HG03175 (cell line): ENCODE measurements around the gene EBPL.
A peak's percentile ranks its signal among the peaks of the same experiment; 100 is the strongest.
"Not testable (repeated sequence)": the region's sequence is repeated elsewhere in the genome, so short reads cannot be mapped to it uniquely, and the experiment has no call there.

Source experiments
- ATAC-seq: cut with Tn5 transposase; IDR thresholded peaks from one replicate; pipeline ENCODE4 v1.9.1; 2021; ENCODE audit warnings: mild to moderate bottlenecking, moderate library complexity; ENCODE audit not compliant: unreplicated experiment

EBPL gene

DNA sequence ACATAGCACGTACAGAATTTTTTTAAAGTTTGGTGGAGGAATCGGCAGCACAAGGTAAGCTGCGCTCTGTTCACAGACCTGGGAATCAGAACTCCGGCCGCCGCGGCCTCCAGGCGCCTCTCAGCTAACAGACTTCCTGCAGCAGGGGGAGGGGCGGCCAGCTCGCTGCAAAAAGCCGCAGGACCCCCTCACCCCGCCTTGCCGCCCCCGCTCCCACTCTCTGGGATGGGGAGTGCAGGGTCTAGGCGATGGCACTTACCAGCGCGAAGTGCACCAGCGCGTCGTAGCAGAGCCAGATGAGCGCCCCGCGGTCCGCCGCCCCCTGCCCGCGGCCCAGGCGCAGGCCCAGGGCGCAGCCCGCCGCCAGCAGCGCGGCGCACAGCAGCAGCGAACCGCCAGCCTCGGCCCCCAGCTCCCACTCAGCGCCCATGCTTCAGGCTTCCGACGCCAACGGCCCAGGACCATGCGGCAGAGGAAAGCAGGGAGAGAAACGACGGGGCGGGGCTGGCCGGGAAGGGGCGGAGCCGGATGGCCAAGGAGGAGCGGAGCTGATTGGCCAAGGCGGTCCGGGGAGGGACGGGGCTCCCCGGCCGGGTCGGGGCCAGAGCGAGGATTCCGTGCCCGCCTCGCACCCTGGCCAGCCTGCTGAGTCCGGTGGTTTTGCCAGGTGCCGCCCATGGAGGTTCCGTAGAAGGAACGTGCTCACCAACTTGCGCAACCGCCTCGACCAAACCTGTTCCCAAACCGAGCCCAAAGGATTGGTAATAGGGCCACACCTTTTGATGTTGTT, at the start of gene EBPL:
Gene EBPL (minus strand): TSS at position 492 of the 790 bp plus-strand sequence. CDS start 62 bp downstream, at position 430.
- peak; percentile 95 for ATAC-seq

DNA sequence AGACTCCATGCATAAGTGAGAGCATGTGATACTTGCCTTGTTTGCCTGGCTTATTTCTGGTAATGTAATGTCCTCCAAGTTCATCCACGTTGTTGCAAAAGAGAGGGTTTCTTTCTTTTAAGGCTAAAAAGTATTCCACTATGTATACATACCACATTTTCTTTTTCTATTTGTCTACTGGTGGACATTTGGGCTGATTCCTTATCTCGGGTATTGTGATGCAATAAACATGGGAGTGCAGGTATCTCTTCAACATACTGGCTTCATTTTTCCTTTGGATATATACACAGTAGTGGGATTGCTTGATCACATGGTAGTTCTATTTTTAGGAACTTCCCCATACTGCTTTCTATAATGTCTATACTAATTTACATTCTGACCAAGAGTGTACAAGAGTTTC, 49.6 kb upstream of the EBPL start:
- ATAC-seq: no peak

DNA sequence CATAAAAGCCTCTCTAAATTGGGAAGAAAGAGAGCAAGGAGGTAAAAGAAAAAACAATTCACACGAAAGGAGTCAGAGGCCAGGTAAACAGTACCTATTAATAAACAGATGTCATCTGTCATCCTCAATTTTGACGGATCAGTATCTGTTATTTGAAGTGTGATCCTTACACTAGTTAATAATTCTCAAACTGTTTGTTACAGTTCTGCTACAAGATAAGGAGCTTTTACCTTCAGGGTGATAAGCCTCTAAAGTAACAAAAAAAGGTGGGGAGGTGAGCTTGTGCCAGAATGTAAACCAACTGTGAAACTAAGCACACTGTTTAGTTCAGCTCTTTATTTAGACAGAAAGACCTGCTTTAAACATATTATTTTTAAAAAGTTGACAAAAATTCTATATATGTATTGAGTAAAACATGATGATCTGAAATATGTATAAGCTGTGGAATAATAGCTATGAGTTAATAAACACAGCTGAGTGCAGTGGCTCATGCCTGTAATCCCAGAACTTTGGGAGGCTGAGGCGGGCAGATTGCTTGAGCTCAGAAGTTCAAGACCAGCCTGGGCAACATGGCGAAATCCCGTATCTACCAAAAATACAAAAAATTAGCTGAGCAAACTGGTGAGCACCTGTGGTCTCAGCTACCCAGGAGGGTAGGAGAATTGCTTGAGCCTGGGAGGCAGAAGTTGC, 48.4 kb upstream of the EBPL start:
- no peak for ATAC-seq

DNA sequence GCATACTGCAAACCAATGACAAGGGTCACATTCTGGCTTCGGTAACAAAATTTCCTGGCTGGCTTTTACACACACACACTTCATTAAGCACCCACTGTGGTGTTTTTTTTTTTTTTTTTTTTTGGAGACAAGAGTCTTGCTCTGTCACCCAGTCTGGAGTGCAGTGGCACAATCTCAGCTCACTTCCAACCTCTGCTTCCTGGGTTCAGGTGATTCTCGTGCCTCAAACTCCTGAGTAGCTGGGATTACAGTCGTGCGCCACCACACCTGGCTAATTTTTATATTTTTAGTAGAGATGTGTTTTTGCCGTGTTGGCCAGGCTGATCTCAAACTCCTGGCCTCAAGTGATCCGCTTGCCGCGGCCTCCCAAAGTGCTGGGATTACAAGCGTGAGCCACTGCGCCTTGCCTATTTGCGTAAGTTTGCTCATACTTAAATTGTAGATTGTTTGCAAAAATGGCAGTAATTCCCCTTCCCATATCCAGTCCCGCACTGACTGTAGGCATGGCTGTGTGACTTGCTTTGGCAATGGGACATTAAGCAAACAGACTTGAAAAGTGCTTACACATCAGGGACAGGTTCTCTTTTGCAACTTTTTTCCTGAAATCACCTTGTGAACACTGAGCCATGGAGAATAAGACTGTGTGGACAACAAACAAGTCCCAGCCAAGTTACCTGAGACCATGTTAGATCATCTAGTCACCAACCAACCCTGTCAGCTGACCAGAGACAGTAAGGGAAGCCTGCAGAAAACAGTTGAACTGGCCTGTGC, 42.1 kb upstream of the EBPL start:
- no peak for ATAC-seq

DNA sequence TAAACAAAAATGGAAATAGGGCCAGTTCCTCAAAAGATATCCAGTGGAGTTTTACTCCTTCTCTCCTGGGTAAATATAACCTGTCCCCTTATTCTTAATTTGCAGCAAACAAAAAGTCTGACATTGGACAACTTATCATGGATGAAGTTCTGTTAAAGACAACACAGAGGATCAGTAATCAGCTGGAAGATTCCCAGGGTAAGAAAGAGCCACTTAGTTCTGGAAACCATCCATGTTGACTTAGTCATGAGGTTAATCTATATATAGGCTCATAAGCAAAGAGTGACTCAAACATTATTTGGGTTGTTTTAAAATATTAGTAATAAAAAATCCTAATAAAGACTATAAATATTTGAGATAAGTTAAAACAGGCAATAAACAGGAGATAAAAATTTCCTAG, 40.5 kb upstream of the EBPL start:
- no peak for ATAC-seq

DNA sequence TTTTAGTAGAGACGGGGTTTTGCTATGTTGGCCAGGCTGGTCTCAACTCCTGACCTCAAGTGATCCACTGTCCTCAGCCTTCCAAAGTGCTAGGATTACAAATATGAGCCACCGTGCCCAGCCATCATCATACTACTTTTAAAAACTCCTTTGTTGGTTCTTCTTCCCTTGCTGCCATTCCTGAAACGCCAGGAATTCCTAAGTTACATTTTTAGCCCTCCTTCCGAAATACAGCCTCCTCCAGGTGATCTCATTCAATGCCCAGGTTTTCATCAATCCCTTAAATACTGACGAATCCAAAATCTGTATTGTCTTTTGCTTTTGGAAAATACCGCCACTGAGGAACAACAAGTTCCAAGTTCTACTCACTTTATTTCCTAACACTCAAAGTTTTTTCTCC, 25.3 kb upstream of the EBPL start:
- no peak for ATAC-seq

DNA sequence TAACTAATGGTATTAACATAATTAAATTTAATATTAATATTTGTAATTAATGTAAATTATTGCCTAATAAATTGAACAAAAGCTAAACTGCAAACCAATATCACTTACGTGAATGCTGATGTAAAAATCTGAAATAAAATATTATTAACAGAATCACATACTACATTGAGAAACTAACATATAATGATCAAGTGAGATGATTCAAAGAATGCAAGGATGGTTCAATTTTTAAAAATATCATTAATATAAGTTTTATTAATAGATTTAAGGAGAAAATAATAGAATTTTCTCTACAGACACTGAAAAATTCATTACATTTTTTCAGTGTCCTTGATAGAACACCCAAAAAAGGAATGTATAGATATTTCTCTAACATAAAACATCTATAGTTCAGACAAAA, 23.5 kb upstream of the EBPL start:
- no peak for ATAC-seq

DNA sequence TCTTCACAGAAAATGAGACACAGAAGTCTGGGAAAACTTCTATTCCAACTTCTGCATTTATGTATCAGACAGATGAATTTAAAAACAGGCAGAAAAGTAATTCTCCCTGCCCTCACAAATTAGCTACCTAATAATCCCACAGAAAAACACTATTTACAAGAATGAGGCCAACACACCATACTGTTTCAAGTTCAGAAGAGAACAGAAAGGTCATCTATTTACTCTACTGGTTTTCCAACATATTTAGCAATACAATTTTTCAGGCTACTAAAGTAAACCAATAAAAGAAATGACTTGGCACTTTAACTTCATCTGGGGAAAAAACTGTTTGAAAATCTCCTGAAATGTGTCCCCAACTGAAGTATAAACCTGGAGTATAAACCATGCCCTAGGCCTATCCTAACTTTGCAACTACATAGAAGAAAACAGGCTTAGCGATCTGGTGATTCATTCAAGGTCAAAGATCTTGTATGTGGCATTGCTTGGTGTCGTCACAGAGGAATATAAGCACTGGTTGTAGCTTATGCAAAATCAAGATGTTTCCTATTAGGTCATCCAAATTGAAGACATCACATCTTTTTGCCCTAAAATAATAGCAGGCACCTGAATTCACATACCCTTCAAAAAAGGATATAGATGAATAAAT, 20.1 kb upstream of the EBPL start:
- no peak for ATAC-seq

DNA sequence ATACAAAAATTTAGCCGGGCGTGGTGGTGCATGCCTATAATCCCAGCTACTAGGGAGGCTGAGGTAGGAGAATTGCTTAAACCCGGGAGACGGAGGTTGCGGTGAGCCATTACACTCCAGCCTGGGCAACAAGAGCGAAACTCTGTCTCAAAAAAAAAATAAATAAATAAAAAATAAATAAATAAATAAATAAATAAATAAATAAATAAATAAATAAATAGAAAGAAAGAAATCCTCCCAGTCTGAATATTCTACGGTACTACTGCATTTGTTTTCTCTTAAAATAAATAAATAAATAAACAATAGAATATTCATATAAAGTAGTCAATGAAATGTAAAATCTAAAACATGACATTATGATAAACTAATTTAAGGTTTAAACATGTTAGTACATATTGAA, 13.0 kb upstream of the EBPL start:
- not testable (repeated sequence) for ATAC-seq

DNA sequence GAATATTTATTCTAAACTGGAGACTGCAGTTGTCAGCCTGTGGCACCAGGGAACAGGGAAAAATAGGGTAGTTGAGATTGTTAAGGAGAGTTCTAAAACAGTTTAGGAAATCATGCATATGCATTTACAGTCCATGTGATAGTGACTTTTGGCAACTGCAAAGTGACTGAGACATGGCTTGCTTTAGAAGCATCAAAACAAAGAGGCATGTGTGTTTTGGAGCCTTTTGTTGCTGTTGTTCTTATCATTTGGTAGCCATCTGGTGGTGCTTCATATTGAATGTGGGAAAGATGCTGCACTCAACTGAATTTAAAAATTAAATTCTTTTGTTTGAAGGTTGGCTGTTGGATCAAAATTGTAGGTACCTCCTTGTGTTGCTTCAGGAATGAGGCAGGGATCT, 10.2 kb upstream of the EBPL start:
- ATAC-seq: no peak

DNA sequence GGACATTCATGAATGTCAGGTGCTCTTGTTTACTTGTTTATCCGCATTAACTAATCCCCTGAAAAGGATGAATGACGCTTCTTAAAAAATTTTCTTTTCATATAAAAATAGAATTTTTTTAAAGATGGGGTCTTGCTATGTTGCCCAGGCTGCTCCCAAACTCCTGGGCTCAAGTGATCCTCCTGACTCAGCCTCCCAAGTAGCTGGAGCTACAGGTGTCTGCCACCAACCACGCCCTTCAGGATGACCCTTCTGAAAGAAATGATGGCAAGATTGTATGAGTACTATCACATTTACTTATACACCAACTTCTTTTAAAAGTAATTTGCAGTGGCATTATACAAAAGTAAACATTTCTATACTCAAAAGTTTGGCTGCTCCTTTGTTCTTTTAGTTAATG, 6.2 kb upstream of the EBPL start:
- no peak for ATAC-seq

DNA sequence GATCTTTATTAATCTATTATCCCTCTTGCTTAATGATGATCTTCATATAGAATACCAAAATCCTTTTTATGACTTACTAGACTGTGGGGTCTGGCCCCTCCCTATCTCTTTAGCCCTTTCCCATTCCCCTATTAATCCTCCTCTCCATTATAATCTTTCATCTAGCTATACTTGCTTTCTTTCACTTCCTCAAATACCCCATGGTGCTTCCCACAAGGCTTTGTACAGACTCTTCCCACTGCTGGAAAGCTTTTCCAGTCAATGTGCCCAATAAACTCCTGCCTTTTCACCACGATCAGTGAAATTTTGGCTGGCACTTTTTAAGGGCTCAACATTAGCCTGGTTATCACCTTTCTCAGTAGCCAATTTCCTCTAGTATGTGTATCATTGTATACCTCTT, 3.2 kb upstream of the EBPL start:
- no peak for ATAC-seq

DNA sequence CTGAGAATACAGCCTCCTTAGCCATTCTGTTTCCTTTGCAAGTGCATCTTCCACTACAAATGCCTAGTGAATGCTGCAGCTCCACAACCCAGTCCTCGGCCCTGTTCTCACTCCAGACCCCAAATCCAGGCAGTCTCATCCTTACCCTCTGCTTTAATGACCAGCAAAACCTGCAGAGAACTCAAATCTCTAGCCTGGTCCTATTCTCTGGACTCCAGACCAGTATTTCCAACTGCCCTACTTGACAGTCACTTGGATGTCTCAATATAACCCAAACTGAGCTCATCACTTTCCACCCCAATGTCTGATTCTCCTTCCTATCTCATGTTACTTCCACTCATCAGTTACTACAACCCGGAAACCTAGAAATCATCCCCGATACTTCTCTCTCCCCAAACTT, 2.6 kb upstream of the EBPL start:
- ATAC-seq: no peak

DNA sequence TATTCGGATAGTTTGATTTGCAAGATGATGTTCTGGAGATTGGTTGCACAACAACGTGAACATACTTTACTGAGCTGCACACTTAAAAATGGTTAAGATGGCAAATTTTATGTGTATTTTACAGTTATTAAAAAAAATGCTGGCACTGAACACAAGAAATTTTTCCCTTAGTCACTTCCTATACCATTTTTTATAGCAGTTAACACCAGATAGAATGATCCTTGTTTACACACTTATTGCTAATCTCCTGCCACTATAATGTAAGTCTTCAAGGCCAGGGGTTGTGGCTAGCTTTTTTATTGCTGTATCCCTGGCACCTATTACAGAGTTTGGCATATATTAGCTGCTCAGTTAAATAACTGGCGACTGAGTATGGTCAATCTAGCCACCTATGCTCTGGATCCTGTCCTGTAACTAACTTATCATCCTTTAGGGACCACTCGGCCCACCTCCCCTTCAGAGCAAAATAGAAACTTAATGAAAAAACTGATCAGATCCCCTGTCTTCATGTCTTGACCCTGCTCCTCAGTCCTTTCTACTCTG, 2.0 kb upstream of the EBPL start:
- no peak for ATAC-seq

DNA sequence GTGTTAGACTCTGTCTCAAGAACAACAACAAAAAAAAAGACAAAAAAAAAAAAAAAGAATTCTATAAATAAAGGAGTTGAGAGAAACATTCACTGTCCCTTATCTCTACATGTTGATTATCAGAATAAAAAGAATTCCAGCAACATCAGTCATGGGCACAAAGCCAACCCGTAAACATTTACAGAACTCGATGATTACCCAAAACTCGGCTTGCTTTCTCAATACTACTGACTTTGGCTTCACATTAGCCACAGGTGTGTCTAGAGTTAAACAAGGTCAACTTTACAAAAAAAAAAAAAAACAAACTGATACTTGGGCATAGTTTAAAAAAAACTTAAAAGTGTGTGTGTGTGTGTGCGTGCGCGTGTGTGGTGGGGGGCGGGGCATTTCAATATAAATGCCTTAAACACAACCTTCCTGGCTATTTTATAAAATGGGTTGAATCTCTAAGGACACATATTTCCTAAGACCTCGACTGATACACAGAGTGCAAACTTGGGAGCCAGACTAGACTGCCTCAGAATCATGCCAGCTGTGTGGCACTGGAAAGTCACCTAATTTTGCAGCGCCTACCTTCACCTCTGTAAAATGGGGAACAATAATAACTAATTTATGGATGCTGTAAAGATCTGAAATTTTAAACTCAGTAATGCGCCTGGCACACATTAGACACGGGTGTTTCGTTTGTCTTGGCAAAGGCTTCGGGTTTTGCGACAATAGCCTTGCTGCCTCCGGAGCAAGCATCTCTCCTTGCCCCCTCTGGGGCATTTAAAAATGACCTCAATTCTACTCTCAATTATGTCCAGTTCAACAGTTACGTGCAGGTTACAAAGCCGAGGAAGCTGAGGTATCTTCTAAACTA, 922 bp downstream of the EBPL start:
- ATAC-seq: peak; percentile 34

DNA sequence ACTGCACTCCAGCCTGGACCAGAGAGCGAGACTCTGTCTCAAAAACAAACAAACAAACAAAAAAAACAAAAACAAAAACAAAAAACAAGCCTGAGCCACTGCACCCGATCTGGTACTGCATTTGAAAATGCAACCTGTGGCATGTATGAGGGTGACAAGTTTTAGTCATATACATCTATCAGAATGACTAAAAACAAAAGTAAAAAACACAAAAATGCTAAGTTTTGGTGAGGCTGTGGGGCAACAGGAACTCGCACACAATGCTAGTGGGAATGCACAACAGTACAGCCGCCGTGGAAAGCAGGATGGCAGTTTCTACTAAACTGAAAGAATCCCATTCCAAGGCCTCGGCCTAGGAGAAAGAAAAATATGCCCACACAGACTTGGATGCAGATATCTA, 7.8 kb downstream of the EBPL start:
- no peak for ATAC-seq

DNA sequence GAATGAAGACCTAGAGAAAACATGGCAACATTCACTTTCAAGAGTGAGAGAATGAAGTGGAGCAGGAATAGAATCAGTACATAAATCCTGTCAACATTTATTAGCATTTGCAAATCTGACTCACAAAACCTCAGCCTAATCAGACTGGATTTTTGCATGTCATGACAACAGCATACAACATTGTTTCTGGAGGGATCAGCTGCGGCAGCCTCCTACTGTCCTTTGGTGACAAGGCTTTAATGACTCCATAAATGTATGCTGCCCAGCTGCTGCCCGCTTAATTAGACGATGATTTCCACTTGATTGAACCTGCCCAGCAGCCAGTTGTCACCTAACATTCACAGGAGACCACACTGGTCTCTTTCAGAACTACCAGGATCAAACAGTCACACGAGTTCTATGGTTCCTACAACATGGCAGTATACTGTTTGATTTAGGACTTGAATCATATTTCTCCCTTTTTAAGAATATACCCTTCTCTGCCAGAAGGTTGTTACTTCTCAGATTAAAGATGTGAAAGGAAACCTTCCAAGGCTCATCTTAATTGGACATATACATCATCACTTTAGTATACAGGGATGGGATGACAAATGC, 9.3 kb downstream of the EBPL start:
- no peak for ATAC-seq

DNA sequence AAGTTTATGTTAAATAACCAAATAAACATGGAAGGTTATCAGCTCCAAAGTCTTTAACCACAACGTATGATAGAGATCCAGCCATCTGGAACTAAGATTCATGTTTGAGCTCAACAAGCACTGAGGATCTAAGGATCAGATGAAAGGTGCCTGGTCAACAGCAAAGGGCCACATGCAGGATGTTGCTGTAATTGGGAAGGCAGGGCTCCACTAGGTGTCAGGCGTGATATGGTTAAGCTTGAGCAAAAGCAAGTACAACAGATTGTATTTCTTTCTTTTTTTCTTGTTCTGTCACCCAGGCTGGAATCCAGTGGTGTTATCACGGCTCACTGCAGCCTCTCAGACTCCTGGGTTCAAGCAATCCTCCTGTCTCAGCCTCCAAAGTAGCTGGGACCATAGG, 12.0 kb downstream of the EBPL start:
- no peak for ATAC-seq

DNA sequence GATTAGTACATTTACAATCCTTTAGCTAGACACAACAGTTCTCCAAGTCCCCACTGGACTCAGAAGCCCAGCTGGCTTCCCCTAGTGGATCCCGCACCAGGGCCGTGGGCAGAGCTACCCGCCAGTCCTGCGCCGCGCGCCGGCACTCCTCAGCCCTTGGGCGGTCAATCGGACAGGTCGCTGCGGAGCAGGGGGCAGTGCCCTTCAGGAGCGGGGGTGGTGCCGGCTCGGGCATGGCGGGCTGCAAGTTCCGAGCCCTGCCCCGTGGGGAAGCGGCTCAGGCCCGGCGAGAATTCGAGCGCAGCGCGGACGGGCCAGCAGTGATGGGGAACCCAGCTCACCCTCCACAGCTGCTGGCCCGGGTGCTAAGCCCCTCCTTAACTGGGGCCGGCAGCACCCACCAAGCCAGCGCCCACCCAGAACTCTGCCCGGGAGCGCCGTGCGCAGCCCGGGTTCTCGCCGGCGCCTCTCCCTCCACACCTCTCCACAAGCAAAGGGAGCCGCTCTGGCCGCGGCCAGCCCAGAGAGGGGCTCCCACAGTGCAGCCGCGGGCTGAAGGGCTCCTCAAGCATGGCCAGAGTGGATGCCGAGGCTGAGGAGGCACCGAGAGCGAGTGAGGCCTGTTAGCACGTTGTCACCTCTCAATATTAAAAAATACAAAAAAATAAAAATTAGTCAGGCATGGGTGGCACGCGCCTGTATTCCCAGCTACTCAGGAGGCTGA, 12.9 kb downstream of the EBPL start:
- no peak for ATAC-seq
